SW480 (cell line): Measurements from ENCODE around the gene STARD9.
"Not testable (repeated sequence)": the region's sequence is repeated elsewhere in the genome, so short reads cannot be mapped to it uniquely, and the experiment has no call there.

Source experiments
- DNase-seq: peaks from one replicate; pipeline ENCODE4 v3.0.0-alpha.2; 2016; ENCODE audit warnings: low spot score

The STARD9 gene

DNA sequence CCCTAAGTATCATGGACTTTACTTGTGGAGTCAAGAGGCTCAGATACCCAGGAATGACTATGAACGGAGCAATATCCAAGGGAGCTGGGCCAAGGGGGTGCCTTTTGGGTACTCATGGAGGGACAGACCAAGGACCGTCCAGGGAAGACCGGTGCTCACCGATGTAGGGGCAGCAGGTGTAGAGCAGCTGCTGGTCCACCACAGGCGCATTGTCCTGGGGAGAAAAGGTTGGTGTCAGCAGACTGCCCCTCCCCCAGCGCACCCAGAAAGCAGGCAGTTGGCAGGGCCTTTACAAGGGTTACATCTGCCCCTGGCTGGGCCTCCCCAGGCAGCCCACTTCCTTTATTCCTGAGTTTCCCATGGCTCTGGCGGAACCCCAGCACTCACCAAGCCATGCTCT lies 154.0 kb downstream of the STARD9 start:
- DNase-seq: no peak

DNA sequence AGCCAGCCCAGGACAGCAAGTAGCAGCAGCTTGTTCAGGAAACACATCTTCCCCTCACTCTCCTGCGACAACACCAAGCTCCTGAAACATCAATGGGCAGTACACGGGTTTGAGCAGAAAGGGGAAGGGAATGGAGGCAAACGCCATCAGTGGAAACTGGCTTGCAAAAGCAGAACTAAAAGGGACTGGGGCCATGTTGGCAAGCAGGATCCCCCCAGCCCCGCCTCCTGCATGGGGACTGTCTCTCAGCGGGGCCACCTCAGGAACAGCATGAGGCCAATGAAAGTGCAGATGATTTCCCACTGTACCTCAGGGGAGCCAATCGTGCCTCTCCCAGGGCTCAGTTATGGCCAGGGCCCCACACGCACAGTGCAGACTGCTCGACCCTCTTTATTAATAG lies 154.7 kb downstream of the STARD9 start:
- no peak for DNase-seq

DNA sequence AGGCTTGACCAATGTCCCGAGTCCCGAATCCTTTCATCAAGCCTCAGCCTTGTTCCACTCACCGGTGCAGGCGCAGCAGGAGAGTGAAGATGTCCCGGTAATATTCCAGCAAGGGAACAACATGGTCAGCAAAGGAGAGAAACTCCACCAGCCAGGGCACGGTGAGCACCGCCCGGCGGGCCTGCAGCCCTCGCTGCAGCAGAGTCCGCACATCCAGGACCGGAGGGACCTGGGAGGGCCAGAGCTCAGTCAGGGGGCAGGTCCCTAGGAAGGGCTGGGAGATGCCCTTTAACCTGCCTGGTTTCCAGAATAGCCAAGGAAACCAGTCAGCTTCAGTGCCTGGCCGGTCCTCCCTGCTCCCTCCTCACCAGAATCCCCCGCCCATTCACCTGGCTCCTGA lies 155.1 kb downstream of the STARD9 start:
- no peak for DNase-seq

DNA sequence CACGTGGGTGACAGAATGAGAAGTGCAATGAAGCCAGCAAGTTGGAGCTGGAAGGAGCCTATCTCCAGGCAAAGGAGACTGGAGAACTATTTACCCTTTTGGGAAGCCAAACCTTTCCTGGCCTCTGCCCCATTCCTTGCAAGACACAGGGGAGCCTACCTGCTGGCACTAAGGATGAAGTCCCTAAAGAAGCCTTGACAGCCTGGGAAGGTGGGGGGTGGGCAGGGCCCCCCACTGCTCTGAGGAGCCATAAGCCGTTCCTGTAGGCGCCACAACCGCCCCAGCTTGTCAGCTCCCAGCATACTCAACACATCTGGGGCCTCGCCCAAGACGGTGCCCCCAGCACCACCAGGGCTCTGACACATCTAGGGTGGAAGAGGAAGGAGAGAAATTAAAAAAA lies 156.1 kb downstream of the STARD9 start:
- no peak for DNase-seq

DNA sequence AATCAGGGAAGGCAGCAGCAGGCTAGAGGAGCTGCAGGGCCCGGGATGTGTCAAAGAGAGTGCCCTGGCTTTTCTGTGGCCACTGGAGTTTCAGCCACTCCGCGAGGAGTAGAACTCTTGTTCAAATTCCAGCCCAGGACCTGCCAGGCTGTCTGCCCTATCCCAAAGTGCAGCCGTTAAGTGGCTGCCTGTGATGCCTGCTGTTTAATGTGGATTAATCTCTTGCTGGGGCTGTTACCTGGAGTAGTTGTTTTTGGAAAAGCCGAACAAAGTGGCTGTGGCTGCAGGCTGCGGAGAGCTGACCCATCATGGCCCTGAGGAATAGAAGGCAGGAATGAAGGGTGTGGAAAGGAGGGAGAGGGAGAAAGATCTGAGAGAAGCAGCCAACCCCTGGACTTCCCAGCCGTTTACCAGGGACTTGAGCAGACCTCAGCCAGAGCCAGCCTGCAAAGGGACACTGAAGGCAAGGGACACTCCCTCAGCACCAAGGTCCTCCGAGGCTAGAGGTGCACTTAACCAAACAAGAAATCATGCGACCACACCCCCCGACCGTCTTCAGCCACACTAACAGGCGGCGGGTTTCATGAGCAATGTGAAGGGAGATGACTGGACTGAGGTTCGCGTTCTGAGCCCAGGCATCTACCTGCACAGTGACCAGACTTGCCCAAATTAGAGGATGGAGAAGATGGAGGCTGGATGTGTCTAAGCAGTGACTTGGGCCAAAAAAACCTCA lies 156.9 kb downstream of the STARD9 start:
- DNase-seq: no peak

DNA sequence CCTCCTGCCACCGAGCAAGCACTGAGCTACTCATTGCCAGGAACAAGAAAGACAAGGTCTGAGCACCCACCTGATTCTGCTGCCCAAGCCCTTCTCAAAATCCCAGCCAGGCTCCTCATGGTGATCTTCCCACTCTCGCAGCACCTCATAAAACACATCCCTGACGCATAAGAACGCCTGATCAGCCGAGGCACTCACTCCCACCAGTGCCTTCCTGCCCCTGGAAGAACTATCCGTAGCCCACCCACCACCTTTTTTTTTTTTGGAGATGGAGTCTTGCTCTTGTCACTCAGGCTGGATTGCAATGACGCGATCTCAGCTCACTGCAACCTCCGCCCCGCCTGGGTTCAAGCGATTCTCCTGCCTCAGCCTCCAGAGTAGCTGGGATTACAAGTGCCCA lies 157.6 kb downstream of the STARD9 start:
- no peak for DNase-seq

DNA sequence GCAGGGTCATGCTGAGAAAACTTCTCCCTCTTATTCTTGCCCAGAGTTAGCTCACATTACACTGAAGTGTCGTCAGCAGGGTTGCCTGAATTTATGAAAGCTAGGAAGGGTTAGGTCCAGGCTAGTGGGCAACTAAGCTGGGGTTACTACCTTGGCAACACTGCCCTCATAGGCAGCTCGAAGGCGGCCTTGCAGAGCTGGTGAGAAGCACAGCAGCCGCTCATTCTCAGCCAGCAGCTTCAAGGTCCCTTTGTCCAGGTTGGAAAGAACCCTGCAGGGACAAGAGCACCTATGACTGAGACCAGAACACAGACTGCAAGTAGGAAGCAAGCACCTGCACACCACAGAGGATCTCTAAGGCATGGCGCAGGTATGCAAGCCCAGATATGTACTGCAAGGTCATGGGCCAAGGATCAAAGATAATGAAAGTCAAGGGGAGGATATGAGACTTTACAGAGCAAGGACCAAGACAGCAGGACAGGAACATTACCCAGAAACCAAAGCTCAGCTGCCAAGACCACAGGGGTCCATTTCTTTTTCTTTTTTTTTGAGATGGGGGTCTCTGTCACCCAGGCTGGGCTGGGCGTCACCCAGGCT lies 158.8 kb downstream of the STARD9 start:
- no peak for DNase-seq

DNA sequence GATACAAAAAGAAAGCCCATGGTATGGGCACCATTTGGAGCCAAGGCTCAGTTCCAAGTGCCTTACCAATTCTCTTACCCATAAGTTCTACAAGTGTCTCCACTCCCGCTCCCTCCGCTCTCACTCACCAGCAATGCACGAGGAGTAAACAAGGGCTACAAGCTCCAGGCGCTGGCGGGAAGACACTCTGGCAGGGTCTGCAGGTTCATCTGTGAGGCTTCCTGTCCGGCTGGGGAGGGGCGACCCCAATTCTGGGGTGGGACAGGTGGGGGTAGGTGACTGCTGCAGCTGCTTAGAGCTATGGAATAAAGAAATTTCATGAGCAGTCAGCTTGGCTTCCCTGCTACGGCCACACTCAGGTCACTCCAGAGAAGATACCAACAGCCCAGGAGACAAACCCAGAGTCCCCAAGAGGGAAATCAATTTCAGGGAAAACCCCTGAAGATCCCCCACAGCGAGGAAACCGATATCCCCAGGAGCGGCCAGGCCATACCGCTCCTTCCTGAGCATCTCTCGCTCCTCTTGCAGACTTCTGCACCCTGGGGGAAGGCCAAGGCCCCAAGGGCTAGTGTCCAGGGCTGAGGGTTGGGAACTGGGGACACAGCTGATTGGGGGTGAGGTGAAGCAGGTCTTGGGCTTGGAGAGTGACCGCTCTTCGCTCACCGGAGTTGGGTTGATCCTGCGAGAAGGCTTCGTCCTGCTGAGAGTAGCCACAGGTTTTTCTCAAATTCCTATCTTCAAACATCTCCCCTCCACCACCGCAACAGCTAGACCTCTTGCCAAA lies 160.2 kb downstream of the STARD9 start:
- no peak for DNase-seq

DNA sequence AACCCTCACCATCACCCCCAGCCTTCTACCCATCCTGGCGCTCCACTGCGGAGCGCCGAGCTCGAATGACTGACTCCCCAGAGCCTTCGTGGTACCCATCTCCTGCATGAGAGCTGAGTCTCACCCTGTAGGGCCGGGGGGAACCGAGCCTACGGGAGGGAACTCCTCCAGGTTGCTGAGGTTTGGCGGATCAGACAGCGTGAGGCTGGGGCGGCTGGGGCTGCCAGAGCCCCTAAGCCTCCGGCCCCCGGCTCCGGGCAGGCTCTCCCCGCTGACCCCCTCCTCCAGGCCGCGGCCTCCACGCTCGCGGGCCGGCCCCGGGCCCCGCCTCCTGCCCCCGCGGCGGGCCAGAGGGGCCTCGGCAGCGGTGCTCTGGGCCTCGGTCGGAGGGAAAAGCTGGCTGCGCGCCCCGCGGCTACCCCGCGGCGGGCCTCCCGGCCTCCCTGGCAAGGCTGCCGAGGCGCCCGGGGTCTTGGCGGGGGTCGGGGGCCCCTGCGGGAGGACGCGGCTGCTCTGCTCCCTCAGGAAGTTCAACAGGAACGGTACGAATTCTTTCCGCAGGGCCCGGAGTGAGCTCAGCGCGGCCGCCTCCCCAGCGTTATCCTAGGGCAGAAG lies 160.9 kb downstream of the STARD9 start:
- DNase-seq: no peak

DNA sequence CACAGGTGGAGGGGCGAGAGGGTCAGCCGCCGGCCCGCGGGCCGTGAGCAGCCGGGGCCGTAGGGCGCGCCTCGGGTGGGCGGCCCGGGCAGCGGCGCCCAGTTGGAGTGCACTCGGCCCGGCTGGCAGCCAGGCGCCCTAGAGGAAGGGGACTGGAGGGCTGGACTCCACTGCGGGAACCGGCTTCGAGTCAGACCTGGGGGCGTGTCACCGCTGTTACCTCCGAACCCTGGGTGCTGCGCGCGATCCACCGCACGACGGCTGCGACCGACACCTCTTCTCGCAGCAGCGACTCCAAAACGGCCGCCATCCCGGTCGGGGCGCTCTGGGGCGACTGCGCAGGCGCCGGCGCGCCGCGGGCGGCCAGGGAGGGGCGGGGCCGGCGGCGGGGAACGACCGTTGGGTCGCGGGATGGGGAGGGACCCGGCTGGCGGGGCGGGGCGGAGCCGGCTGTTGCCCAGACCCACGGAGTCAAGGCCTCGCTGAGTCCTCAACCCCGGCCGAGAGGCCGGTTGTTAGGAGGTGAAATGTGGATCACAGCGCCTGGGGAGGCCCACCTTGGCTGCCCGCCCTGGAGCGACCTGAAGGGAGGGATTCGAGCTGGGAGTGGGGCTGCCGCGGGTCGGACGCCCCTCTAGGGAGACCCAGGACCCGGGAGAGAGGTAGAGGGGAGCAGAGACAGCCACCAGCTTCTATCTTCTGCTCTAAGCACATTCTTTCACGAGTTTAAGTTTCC lies 161.6 kb downstream of the STARD9 start, which contains the start of gene CDAN1:
Gene CDAN1 (minus strand): TSS at position 336 of the 736 bp plus-strand sequence. CDS start 26 bp downstream, at position 310.
- peak; percentile 60 for DNase-seq

DNA sequence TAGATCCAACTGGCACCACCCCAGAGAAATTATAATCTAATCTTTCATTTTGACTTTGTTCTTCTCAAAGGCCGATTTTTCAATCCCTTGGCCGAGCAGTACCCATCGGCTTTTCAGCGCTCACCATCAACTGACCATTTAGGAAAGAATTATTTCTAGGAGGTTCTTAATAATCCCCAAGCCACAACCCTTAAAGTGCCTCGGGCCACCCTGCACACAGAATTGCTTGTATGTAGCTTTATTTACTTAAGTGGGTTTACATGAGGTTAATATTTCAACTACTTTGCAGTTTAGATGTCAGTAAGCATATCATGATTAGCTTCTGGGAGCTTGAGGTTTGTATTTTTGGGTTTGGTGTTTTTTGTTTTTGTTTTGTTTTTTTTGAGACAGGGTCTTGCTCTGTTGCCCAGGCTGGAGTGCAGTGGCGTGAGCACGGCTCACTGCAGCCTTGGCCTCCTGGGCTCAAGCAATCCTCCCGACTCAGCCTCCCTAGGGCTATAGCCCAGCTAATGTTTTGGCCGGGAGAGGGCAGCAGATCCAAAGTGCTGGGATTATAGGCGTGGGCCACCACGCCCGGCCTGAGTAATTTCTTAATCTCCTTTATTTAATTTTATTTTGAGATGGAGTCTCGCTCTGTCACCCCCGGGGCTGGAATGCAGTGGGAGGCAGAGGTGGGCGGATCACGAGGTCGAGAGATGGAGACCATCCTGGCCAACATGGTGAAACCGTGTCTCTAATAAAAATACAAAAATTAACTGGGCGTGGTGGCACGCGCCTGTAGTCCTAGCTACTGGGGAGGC lies 162.3 kb downstream of the STARD9 start:
- DNase-seq: no peak

DNA sequence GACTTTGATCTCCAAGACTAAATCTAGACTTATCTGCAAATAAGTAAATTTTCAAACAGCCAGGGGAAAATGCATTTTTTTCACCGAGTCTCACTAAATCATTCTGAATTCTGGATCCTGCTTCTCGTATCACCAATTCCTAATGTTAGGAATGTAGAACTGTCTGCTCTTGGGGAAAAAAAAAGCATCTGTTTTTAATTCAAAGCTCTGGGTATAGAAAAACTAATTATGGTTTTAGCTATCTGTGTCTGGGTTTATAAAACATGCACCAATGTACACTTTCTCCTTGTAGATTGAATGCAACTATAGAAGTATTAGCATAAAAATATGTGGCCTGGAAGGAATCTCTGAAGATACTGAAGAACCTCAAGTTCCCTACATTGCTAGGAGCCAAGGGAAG lies 166.3 kb downstream of the STARD9 start:
- DNase-seq: no peak

DNA sequence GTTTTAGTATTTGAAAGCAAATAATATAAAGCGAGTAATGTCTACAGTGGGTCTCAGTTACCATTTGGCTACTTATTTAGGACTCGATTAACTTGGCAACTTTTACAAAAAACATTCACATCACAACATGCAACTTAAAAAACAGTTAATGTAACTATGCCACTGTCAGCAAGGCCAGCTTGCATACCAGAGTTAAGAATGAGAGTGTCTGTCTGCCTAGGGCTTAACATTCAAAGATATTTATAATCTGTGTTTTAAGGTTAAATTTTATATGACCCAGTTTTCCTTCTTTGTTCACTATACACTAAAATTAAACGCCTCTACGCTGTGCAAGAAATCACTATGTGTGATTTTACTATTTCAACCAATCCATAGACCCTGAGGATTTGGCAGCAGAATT lies 166.7 kb downstream of the STARD9 start:
- DNase-seq: no peak

DNA sequence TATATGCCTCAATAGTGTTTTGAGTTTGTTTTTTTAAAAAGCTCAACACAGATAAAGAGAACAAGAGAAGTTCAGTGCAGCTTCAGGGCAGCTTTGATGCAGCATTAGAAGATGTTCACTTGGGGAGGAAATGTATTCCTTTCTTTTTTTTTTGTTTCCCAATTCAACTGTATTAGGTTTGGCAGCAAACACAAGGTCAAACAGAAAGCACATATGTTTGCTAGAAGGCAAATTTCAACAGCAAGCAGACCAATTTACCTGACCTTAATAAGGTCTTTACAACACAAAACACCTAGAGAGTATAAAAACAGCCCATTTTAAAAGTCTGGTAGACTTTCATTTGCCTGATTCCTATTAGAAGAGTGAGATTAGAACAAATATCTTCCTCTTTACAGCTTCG lies 168.8 kb downstream of the STARD9 start:
- DNase-seq: no peak

DNA sequence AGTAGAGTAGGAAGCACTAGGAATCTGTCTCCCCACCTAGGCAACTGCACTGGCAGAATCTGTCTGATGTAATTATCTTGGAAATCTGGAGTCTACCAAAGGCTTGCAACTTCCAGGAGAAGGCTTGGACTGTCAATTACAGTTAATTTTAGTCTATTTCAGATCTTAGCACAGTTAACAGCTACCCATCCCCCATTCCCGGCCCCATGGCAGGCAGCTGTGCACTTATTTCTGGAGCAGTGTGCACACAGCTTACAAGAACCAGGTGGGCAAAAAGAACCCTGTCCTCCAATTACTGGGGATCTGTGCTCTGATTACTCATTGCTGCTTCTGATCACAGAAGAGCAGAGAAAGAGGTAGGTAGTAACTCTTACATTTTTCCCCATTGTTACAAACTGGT lies 173.9 kb downstream of the STARD9 start:
- DNase-seq: no peak

DNA sequence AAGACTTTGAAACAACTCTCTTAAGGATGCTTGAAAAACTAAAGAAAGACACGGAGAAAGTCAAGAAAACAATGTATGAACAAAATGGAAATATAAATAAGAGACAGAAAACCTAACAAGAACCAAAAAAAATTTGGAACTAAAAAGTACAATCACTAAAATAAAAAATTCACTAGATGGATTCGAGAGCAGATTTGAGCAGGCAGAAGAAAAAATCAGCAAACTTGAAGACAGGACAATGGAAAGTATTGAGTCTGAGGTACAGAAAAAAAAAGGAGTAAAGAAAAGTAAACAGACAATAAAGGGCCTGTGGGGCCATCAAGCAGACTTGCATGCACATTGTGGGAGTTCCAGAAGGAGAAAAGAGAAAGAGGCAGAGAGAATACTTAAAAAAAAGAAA lies 174.9 kb downstream of the STARD9 start:
- DNase-seq: no peak

DNA sequence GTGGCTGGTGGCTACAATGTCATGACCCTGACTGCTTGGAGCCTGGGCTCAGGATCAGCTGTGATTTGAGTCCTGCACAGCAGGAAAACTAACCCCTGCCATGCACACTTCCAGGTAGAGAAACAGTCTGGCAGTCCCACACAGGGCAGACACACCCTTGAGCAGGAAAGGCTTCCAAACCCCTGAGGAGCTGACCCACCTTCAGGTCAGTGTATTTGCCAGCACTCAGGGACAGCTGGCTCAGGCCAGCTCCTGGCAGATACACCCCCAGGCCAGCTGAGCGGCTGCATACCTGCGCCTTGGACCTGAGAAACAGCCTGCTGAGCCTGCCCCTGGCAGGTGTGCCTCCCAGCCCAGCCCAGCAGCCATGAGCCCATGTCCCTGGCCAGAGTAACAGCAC lies 183.7 kb downstream of the STARD9 start:
- DNase-seq: no peak

DNA sequence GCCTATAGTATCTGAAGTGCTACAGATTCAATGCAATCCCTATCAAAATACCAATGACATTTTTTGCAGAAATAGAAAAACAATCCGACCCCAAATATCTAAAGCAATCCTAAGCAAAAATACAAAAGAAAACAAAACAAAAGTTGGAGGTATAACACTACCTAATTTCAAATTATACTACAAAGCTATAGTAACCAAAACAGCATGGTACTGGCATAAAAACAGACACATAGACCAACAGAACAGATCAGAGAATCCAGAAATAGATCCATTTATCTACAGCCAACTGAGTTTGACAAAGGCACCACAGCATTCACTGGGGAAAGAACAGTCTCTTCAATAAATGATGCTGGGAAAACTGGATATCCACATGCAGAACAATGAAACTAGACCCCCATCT lies 185.4 kb downstream of the STARD9 start:
- DNase-seq: no peak

DNA sequence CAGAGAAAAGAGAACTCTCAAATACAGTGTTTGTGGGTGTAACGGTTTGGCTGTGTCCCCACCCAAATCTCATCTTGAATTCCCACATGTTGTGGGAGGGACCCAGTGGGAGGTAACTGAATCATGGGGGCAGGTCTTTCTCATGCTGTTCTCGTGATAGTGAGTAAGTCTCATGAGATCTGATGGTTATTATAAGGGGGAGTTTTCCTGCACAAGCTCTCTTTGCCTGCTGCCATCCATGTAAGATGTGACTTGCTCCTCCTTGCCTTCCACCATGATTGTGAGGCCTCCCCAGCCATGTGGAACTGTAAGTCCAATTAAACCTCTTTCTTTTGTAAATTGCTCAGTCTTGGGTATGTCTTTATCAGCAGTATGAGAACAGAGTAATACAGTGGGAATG lies 186.4 kb downstream of the STARD9 start:
- DNase-seq: not testable (repeated sequence)

DNA sequence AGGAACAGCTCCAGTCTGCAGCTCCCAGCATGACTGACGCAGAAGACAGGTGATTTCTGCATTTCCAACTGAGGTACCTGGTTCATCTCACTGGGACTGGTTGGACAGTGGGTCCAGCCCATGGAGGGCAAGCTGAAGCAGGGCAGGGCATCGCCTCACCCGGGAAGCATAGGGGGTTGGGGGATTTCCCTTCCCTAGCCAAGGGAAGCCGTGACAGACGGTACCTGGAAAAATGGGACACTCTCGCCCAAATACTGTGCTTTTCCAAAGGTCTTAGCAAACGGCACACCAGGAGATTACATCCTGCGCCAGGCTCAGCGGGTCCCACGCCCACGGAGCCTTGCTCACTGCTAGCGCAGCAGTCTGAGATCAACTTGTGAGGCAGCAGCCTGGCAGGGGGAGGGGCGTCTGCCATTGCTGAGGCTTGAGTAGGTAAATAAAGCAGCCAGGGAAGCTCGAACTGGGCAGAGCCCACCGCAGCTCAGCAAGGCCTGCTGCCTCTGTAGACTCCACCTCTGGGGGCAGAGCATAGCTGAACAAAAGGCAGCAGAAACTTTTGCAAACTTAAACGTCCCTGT lies 188.8 kb downstream of the STARD9 start:
- DNase-seq: not testable (repeated sequence)

DNA sequence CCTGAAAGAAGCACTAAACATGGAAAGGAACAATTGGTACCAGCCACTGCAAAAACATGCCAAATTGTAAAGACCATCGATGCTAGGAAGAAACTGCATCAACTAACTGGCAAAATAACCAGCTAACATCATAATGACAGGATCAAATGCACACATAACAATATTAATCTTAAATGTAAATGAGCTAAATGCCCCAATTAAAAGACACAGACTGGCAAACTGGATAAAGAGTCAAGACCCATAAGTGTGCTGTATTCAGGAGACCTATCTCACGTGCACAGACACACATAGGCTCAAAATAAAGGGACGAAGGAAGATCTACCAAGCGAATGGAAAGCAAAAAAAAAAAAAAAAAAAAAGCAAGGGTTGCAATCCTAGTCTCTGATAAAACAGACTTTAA lies 190.7 kb downstream of the STARD9 start:
- not testable (repeated sequence) for DNase-seq
